WTC11 (cell line): ENCODE results near the gene TGM2.

Source experiments
- AFF4 ChIP-seq: sonication (generic); formaldehyde crosslinking; IDR thresholded peaks from 2 replicates; pipeline ENCODE4 v1.8.1; 2023; ENCODE audit warnings: mild to moderate bottlenecking, missing genetic modification reagents, borderline replicate concordance
- CTCF ChIP-seq: fragments of 200-600 bp; IDR thresholded peaks from 2 replicates; pipeline ENCODE4 v1.8.0; 2022; ENCODE audit warnings: antibody characterized with exemption
- ETV6 ChIP-seq: sonication (generic); formaldehyde crosslinking; IDR thresholded peaks from 2 replicates; pipeline ENCODE4 v1.8.1; 2022; ENCODE audit warnings: mild to moderate bottlenecking, missing genetic modification reagents
- FOXP1 ChIP-seq: sonication (generic); formaldehyde crosslinking; IDR thresholded peaks from 2 replicates; pipeline ENCODE4 v1.8.0; 2022; ENCODE audit warnings: missing genetic modification reagents, mild to moderate bottlenecking, moderate library complexity, borderline replicate concordance
- GABPB1 ChIP-seq: sonication (generic); formaldehyde crosslinking; IDR thresholded peaks from 2 replicates; pipeline ENCODE4 v1.8.1; 2023; ENCODE audit warnings: mild to moderate bottlenecking, missing genetic modification reagents
- RELA ChIP-seq: sonication (generic); formaldehyde crosslinking; IDR thresholded peaks from 2 replicates; pipeline ENCODE4 v1.8.1; 2022; ENCODE audit warnings: missing genetic modification reagents, mild to moderate bottlenecking, borderline replicate concordance
- SOX15 ChIP-seq: fragments of 250-450 bp; sonication (Bioruptor Pico); IDR thresholded peaks from 2 replicates; pipeline ENCODE4 v1.9.0; 2021; ENCODE audit warnings: mild to moderate bottlenecking
- TEAD4 ChIP-seq: sonication (generic); formaldehyde crosslinking; IDR thresholded peaks from 2 replicates; pipeline ENCODE4 v1.8.0; 2022; ENCODE audit warnings: mild to moderate bottlenecking, missing genetic modification reagents
- USF2 ChIP-seq: sonication (generic); formaldehyde crosslinking; IDR thresholded peaks from 2 replicates; pipeline ENCODE4 v1.8.1; 2023; ENCODE audit warnings: mild to moderate bottlenecking, missing genetic modification reagents, moderate library complexity

- TF ChIP-seq CTCF (no peak), RELA (CRISPR knock-in tag) (no peak), ETV6 (CRISPR knock-in tag) (no peak), AFF4 (CRISPR knock-in tag) (no peak), TEAD4 (CRISPR knock-in tag) (no peak), FOXP1 (CRISPR knock-in tag) (no peak), SOX15 (no peak), GABPB1 (CRISPR knock-in tag) (no peak), USF2 (CRISPR knock-in tag) (no peak)
Measured at GRCh38 chr20:38090061-38090460, 75.0 kb downstream of the TGM2 start.
